Measurements from ENCODE around the gene TRAF1.

- TF ChIP-seq SMAD4 (CRISPR knock-in tag; IDR thresholded peaks at IDR 0.05): no peak
- TF ChIP-seq E2F1 (CRISPR knock-in tag; IDR thresholded peaks at IDR 0.05): no peak
- no peak for TF ChIP-seq CTCF (IDR thresholded peaks at IDR 0.05)
- TF ChIP-seq ZNF121 (CRISPR knock-in tag; IDR thresholded peaks at IDR 0.05): no peak
- no peak for TF ChIP-seq ZNF138 (CRISPR knock-in tag; conservative IDR thresholded peaks at IDR 0.05)
- no peak for TF ChIP-seq ZNF423 (CRISPR knock-in tag; IDR thresholded peaks at IDR 0.05)
- TF ChIP-seq, protein P1, sequence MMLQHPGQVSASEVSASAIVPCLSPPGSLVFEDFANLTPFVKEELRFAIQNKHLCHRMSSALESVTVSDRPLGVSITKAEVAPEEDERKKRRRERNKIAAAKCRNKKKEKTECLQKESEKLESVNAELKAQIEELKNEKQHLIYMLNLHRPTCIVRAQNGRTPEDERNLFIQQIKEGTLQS (CRISPR knock-in tag; conservative IDR thresholded peaks at IDR 0.05): no peak
- TF ChIP-seq RELA (CRISPR knock-in tag; IDR thresholded peaks at IDR 0.05; ENCODE audit: borderline replicate concordance): no peak
- TF ChIP-seq, protein P2, sequence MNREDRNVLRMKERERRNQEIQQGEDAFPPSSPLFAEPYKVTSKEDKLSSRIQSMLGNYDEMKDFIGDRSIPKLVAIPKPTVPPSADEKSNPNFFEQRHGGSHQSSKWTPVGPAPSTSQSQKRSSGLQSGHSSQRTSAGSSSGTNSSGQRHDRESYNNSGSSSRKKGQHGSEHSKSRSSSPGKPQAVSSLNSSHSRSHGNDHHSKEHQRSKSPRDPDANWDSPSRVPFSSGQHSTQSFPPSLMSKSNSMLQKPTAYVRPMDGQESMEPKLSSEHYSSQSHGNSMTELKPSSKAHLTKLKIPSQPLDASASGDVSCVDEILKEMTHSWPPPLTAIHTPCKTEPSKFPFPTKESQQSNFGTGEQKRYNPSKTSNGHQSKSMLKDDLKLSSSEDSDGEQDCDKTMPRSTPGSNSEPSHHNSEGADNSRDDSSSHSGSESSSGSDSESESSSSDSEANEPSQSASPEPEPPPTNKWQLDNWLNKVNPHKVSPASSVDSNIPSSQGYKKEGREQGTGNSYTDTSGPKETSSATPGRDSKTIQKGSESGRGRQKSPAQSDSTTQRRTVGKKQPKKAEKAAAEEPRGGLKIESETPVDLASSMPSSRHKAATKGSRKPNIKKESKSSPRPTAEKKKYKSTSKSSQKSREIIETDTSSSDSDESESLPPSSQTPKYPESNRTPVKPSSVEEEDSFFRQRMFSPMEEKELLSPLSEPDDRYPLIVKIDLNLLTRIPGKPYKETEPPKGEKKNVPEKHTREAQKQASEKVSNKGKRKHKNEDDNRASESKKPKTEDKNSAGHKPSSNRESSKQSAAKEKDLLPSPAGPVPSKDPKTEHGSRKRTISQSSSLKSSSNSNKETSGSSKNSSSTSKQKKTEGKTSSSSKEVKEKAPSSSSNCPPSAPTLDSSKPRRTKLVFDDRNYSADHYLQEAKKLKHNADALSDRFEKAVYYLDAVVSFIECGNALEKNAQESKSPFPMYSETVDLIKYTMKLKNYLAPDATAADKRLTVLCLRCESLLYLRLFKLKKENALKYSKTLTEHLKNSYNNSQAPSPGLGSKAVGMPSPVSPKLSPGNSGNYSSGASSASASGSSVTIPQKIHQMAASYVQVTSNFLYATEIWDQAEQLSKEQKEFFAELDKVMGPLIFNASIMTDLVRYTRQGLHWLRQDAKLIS (CRISPR knock-in tag; IDR thresholded peaks at IDR 0.05; ENCODE audit: borderline replicate concordance): no peak
- TF ChIP-seq NR2C2 (CRISPR knock-in tag; IDR thresholded peaks at IDR 0.05): no peak
- TF ChIP-seq, protein P3, sequence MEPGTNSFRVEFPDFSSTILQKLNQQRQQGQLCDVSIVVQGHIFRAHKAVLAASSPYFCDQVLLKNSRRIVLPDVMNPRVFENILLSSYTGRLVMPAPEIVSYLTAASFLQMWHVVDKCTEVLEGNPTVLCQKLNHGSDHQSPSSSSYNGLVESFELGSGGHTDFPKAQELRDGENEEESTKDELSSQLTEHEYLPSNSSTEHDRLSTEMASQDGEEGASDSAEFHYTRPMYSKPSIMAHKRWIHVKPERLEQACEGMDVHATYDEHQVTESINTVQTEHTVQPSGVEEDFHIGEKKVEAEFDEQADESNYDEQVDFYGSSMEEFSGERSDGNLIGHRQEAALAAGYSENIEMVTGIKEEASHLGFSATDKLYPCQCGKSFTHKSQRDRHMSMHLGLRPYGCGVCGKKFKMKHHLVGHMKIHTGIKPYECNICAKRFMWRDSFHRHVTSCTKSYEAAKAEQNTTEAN (CRISPR knock-in tag; IDR thresholded peaks at IDR 0.05): no peak
- TF ChIP-seq CREB1 (CRISPR knock-in tag; IDR thresholded peaks at IDR 0.05): no peak
These were observed 22.2 kb upstream of the TRAF1 start for GRCh38 chr9:120948824-120949223.

Measured in WTC11 (cell line).